HG03095 (cell line): ENCODE results near the gene LCMT2.

Experiments used
- ATAC-seq: cut with Tn5 transposase; IDR thresholded peaks from one replicate; pipeline ENCODE4 v1.9.1; 2021; ENCODE audit warnings: moderate library complexity; ENCODE audit not compliant: unreplicated experiment

LCMT2 gene

DNA sequence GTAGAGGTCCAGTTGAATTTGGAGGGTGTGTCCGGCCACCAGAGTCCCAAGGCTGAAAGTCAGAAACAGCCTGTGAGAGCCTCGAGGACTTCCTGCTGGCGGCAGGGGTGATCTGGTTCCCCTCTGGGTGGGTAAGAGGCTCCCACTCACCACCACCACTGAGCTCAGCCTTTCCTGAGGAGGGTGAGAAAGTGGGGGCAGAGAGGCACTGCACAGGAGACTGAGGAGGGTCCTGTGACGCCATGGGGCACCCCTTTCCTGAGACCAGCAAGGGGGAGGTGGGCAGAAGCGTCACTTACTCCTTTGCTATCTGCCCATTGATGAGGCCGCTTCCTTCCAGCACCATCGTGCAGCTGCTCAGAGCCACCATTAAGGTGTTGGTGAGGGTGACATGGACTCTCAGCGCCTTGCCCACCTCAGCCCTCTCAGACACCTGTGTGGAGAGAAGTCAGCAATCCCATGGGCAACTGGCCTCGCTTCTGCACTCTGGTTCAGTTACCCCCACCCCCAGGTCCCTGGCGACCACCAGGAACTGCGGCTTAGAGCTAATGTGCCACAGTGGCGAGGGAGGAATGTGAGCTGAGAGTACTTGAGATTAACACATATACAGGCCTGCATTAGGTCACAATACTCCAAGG is 53.7 kb downstream of the LCMT2 start:
- ATAC-seq = no peak

GRCh38 chr15:43275740-43276562 is 54.4 kb downstream of the LCMT2 start:
- no peak for ATAC-seq

GRCh38 chr15:43274136-43274535 is 56.2 kb downstream of the LCMT2 start:
- ATAC-seq = no peak
